GM12878 (cell line): Measurements from ENCODE around the gene CLMP. TPM values are rescaled to one million over a fixed set of nuclear protein-coding genes. Genes with fewer than 3 reads are reported as not detected.

ENCODE experiments used
- ATAC-seq: fragments of 200-7000 bp; cut with Tn5 transposase; 3 replicates; pipeline ENCODE4 v1.9.1; 2020; ENCODE audit warnings: mild to moderate bottlenecking, moderate library complexity
- BruUV-seq: library from RNA; stranded (reverse); fragments of 400-500 nt; replicated peaks from 2 replicates; lab custom pipeline; 2021; lab: Mats Ljungman, UMichigan
- CTCF ChIA-PET: fragments of 300-600 bp; sonication (Branson Sonifier 250); formaldehyde crosslinking; extraction: SDS; loops from one replicate; lab custom pipeline; 2021; ENCODE audit warnings: inconsistent platforms; lab: Yijun Ruan, JAX
- POLR2A ChIA-PET: fragments of 350-600 bp; formaldehyde crosslinking; extraction: SDS; loops from one replicate; lab custom pipeline; 2021; ENCODE audit warnings: inconsistent platforms; lab: Charles Lee
- RAD21 ChIA-PET: fragments of 300-600 bp; sonication (Branson Sonifier 250); formaldehyde crosslinking; loops from one replicate; lab custom pipeline; 2023; ENCODE audit warnings: antibody characterized with exemption; ENCODE audit not compliant: unreplicated experiment; lab: Charles Lee
- SMC1A ChIA-PET: fragments of 300-600 bp; sonication (Branson Sonifier 250); formaldehyde crosslinking; loops from one replicate; lab custom pipeline; 2023; ENCODE audit not compliant: unreplicated experiment, uncharacterized antibody; lab: Charles Lee
- DNase-seq: peaks from one replicate; pipeline ENCODE4 v3.0.0-alpha.2; 2011; ENCODE audit warnings: low read depth, low spot score
- FAIRE-seq: peaks from 3 replicates; lab custom pipeline; 2011; peaks lifted over from hg19 to GRCh38; lab: Jason Lieb, UNC
- H2AFZ ChIP-seq: 2 replicates; pipeline ENCODE4 v1.6.0; 2011; ENCODE audit warnings: low read depth, low read length, control low read depth; ENCODE audit not compliant: control insufficient read depth
- H3K27ac ChIP-seq: 2 replicates; pipeline ENCODE4 v1.5.1; 2011; ENCODE audit warnings: control low read depth; ENCODE audit not compliant: control insufficient read depth, insufficient read depth
- H3K27me3 ChIP-seq, 2 experiments: replicated peaks in 1 of 2; 2 replicates each; pipeline versions ENCODE4 v1.6.0 to v1.6.1; 2011; ENCODE audit warnings: low read length in 1 of 2; ENCODE audit not compliant: control insufficient read depth in 2 of 2, insufficient read depth in 2 of 2
- H3K36me3 ChIP-seq, 2 experiments: 2 replicates each; pipeline ENCODE4 v1.5.1; 2011; ENCODE audit warnings: low read length in 1 of 2; ENCODE audit not compliant: control insufficient read depth in 2 of 2, insufficient read depth in 2 of 2
- H3K4me1 ChIP-seq: 2 replicates; pipeline ENCODE4 v1.6.1; 2011; ENCODE audit warnings: mild to moderate bottlenecking, low read length, moderate library complexity, mixed read lengths; ENCODE audit not compliant: control insufficient read depth, insufficient read depth
- H3K4me2 ChIP-seq: 2 replicates; pipeline ENCODE4 v1.6.0; 2011; ENCODE audit warnings: control low read depth; ENCODE audit not compliant: control insufficient read depth, insufficient read depth
- H3K4me3 ChIP-seq: fragments of 200-600 bp; sonication (generic); 2 replicates; pipeline ENCODE4 v1.5.1; 2016
- H3K79me2 ChIP-seq: 2 replicates; pipeline ENCODE4 v1.6.0; 2011; ENCODE audit warnings: low read length; ENCODE audit not compliant: control insufficient read depth, insufficient read depth
- H3K9ac ChIP-seq: 2 replicates; pipeline ENCODE4 v1.8.0; 2011; ENCODE audit warnings: low read length, control low read depth, mixed read lengths; ENCODE audit not compliant: control insufficient read depth, insufficient read depth
- H3K9me3 ChIP-seq: replicated peaks from 3 replicates; pipeline ENCODE4 v1.5.1; 2011; ENCODE audit warnings: mild to moderate bottlenecking, low read length; ENCODE audit not compliant: control insufficient read depth, insufficient read depth
- H4K20me1 ChIP-seq: 2 replicates; pipeline ENCODE4 v1.6.0; 2011; ENCODE audit not compliant: control insufficient read depth, insufficient read depth
- NFYB ChIP-seq: IDR thresholded peaks from 2 replicates; pipeline ENCODE4 v1.6.1; 2011; ENCODE audit warnings: low read depth, mild to moderate bottlenecking, low read length, improper control_type of control experiment, moderate library complexity; ENCODE audit not compliant: insufficient read depth
- RBBP5 ChIP-seq: fragments of 200-600 bp; sonication (generic); conservative IDR thresholded peaks from 2 replicates; pipeline ENCODE4 v1.6.1; 2016
- RUNX3 ChIP-seq: IDR thresholded peaks from 2 replicates; pipeline ENCODE4 v1.6.1; 2012; ENCODE audit warnings: low read length, inconsistent platforms
- SIX5 ChIP-seq: IDR thresholded peaks from 2 replicates; pipeline ENCODE4 v1.6.1; 2011; ENCODE audit warnings: mild to moderate bottlenecking, low read depth, low read length, moderate library complexity; ENCODE audit not compliant: severe bottlenecking
- STAT1 ChIP-seq: fragments of 450-650 bp; conservative IDR thresholded peaks from 2 replicates; pipeline ENCODE4 v1.6.1; 2014; ENCODE audit warnings: antibody characterized with exemption, mild to moderate bottlenecking
- SUZ12 ChIP-seq: fragments of 200-600 bp; sonication (generic); IDR thresholded peaks from one replicate; pipeline ENCODE4 v1.6.1; 2018; ENCODE audit warnings: antibody characterized with exemption, mild to moderate bottlenecking; ENCODE audit not compliant: unreplicated experiment
- ZNF592 ChIP-seq: fragments of 450-650 bp; IDR thresholded peaks from 2 replicates; pipeline ENCODE4 v1.6.1; 2017; ENCODE audit warnings: mild to moderate bottlenecking, moderate library complexity
- ZNF687 ChIP-seq: fragments of 450-650 bp; IDR thresholded peaks from 2 replicates; pipeline ENCODE4 v1.6.1; 2017; ENCODE audit warnings: mild to moderate bottlenecking, moderate library complexity
- WGBS: methylation state at CpG from one replicate; pipeline ENCODE4 v1.1.6; 2016; ENCODE audit warnings: low lambda C conversion rate; ENCODE audit not compliant: insufficient replicate concordance, insufficient coverage; ENCODE audit errors: missing lambda C conversion rate; 5-methylcytosine and 5-hydroxymethylcytosine counted together
- in situ Hi-C: fragments of 300-500 bp; cut with MboI; formaldehyde crosslinking; loops from 9 replicates; pipeline ENCODE4 v1.14.3; 2018; ENCODE audit warnings: mixed read lengths
- intact Hi-C: fragments of 100-400 bp; cut with micrococcal nuclease; formaldehyde crosslinking; loops from one replicate; pipeline ENCODE4 v1.14.2; 2022; ENCODE audit not compliant: unreplicated experiment
- polyA plus RNA-seq, 11 experiments: library from polyadenylated mRNA; depleted of rRNA in 4 of 11; unstranded in 6 of 11; stranded (reverse) in 5 of 11; fragments of >200 nt; fragmentation: Nextera tagmentation in 4 of 11; fragmentation: Illumina TruSeq in 1 of 11; extraction: Ambion mirVana in 4 of 11; extraction: Trizol in 1 of 11; gene quantifications; 1 replicate in 1 of 11; 2 replicates in 10 of 11; pipeline versions ENCODE4 v1.2.1 to v1.2.3, GENCODE V29; 2011 to 2016; ENCODE audit warnings: inconsistent platforms in 2 of 11, missing spikeins in 2 of 11, low read depth in 1 of 11
- total RNA-seq, 4 experiments: library from RNA; depleted of rRNA in 3 of 4; stranded (reverse); fragments of >200 nt in 3 of 4; fragmentation: Illumina TruSeq in 1 of 4; extraction: Trizol in 1 of 4; gene quantifications; 2 replicates each; pipeline versions ENCODE4 v1.2.1 to v1.2.3, GENCODE V29; 2013 to 2021
- TF ChIP-seq, protein P1 (sequence below): fragments of 450-650 bp; formaldehyde crosslinking; IDR thresholded peaks from 2 replicates; pipeline ENCODE4 v1.4.0; 2022; ENCODE audit warnings: mild to moderate bottlenecking, moderate library complexity

Gene CLMP
- total and polyA plus RNA-seq, 10 of the 15 experiments (the other 5 are each of a cell fraction or from before 2014, with no cell fraction given): 0.01 to 0.71 (median 0.20) TPM; not detected in 4

DNA sequence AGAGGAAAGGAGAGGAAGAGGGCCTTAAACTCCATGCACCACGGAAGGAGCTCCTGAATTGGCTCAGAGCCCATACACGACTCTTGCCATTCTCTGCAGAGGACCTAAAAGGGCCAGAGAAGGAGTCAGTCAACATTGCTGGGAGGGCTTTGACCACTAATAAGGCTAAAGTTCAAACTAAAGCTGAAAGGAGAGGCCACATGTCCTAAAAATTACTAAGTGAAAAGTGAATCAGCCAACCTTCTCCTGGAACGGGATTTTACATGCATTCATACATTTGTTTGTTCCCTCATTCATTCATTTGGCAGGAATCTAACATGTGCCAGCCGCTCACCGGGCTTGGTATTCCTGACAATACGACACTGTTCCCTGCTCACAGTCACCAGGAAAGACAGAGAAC is 10.5 kb downstream of the CLMP start (continued):
- TF ChIP-seq ZNF687: no peak

- Histone ChIP-seq H3K27ac (no peak overlapping the region), H4K20me1 (no peaks in the 10 kb centered on the region), H3K4me2 (no peak overlapping the region), H3K36me3 (no peaks in the 10 kb centered on the region), H3K79me2 (no peaks in the 10 kb centered on the region), H3K27me3 (peaks cover 8 to 10% of the 10 kb centered on the region in 2 experiments; a peak in 3 of 4 replicates), H2AFZ (no peak overlapping the region), H3K4me3 (no peak overlapping the region), H3K9me3 (no peaks in the 10 kb centered on the region), H3K4me1 (no peaks in the 10 kb centered on the region), H3K9ac (no peak overlapping the region)
- no peak for DNase-seq
- no TSS peak for BruUV-seq
- in situ Hi-C loops: no loop called here
- CTCF ChIA-PET: interaction anchor here (0.6 kb wide), 3 partner anchors 21 to 55 kb away, joined by 3 read pairs; no protein-coding TSS in a partner anchor
- POLR2A ChIA-PET: no interaction called here
- ATAC-seq: peak; percentile 82
- RAD21 ChIA-PET: no interaction called here
- no peak for FAIRE-seq
- SMC1A ChIA-PET: no interaction called here
- 18% methylated on average over 6 of the region's 6 CpGs for WGBS
- intact Hi-C loops: no loop called here
- TF ChIP-seq RUNX3 (peak; percentile 12; the same call in 1 of the 2 replicates), NFYB (no peak), STAT1 (no peak), SUZ12 (no peak), RBBP5 (no peak), ZNF592 (no peak), SIX5 (no peak)
- TF ChIP-seq, protein P1, sequence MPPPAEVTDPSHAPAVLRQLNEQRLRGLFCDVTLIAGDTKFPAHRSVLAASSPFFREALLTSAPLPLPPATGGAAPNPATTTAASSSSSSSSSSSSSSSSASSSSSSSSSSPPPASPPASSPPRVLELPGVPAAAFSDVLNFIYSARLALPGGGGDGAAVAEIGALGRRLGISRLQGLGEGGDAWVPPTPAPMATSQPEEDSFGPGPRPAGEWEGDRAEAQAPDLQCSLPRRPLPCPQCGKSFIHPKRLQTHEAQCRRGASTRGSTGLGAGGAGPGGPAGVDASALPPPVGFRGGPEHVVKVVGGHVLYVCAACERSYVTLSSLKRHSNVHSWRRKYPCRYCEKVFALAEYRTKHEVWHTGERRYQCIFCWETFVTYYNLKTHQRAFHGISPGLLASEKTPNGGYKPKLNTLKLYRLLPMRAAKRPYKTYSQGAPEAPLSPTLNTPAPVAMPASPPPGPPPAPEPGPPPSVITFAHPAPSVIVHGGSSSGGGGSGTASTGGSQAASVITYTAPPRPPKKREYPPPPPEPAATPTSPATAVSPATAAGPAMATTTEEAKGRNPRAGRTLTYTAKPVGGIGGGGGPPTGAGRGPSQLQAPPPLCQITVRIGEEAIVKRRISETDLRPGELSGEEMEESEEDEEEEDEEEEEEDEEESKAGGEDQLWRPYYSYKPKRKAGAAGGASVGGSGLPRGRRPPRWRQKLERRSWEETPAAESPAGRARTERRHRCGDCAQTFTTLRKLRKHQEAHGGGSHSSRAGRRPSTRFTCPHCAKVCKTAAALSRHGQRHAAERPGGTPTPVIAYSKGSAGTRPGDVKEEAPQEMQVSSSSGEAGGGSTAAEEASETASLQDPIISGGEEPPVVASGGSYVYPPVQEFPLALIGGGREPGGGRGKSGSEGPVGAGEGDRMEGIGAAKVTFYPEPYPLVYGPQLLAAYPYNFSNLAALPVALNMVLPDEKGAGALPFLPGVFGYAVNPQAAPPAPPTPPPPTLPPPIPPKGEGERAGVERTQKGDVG (CRISPR knock-in tag): no peak
Observed at GRCh38 chr11:123183391-123184099, 11.5 kb downstream of the CLMP start.
